ENCODE data around the gene SPRTN.

DNA sequence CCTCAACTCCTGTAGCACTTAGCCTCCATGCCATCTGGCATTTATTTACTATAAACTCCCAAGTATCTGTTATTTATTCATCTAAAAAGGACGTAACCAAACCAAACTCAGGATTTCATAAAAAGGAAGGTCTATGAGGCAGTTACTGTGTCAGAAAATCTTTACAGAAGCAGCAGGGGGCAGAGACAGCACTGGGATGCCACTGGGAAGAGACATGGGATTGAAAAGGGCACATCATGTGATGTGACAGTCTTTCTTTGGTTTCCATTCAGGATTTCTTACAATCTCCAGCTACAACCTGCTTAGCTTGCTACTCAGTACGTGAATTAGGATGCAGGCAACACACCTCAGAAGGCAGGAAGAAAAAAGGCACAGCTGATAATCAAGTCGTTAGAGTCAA, 31.2 kb downstream of the SPRTN start:
- TF ChIP-seq CTCF (conservative IDR thresholded peaks at IDR 0.05; ENCODE audit: low read length) (0 out of 2 replicates have a peak, but pooled peaks have one; percentile 27), EZH2phosphoT487 (IDR thresholded peaks at IDR 0.05; ENCODE audit: borderline replicate concordance) (no peak)

Measured in Loucy (cell line).